Myocyte (in vitro differentiated cells): Measurements from ENCODE around the gene HOXC11. TPM values are rescaled to one million over a fixed set of nuclear protein-coding genes. Genes with fewer than 3 reads are reported as not detected.
A peak's percentile ranks its signal among the peaks of the same experiment; 100 is the strongest.

Source experiments
- DNase-seq: peaks from one replicate; pipeline ENCODE4 v3.0.0-alpha.2; 2012; ENCODE audit warnings: low read depth
- polyA plus RNA-seq: library from polyadenylated mRNA; unstranded; fragments of >200 nt; gene quantifications from one replicate; pipeline ENCODE4 v1.2.1, GENCODE V29; 2012; ENCODE audit warnings: missing spikeins
- total RNA-seq: library from RNA; depleted of rRNA; stranded (reverse); fragments of >200 nt; gene quantifications from 2 replicates; pipeline ENCODE4 v1.2.3, GENCODE V29; 2014

HOXC11 gene
- 2.2 TPM in 2 replicates for total RNA-seq
- polyA plus RNA-seq, result 2.3 TPM

GRCh38 chr12:53972722-53973235, at the start of gene HOXC11:
HOXC11 (plus strand) TSS chr12:53973126; CDS start chr12:53973242, 116 bp downstream.
- no peak for DNase-seq

- DNase-seq, result no peak
These were observed 48.2 kb upstream of the HOXC11 start for GRCh38 chr12:53924521-53925405.

GRCh38 chr12:53927220-53928029, 45.5 kb upstream of the HOXC11 start:
- no peak for DNase-seq

GRCh38 chr12:53928054-53928835, 44.7 kb upstream of the HOXC11 start:
- DNase-seq, result peak; percentile 12

- no peak for DNase-seq
These were observed 43.4 kb upstream of the HOXC11 start for GRCh38 chr12:53929527-53929926.

- no peak for DNase-seq
These were observed 42.2 kb upstream of the HOXC11 start for GRCh38 chr12:53930591-53931255.

- no peak for DNase-seq
These were observed 40.9 kb upstream of the HOXC11 start for GRCh38 chr12:53931844-53932581.

GRCh38 chr12:53932915-53933314, 40.0 kb upstream of the HOXC11 start:
- DNase-seq, result no peak

GRCh38 chr12:53935383-53936341, 37.3 kb upstream of the HOXC11 start:
- DNase-seq, result no peak

- DNase-seq, result no peak
These were observed 35.8 kb upstream of the HOXC11 start for GRCh38 chr12:53937099-53937498.

- no peak for DNase-seq
These were observed 35.2 kb upstream of the HOXC11 start for GRCh38 chr12:53937596-53938325.

- peak; percentile 100 for DNase-seq
These were observed 34.4 kb upstream of the HOXC11 start, which contains the start of gene HOXC13 for GRCh38 chr12:53938326-53939140. HOXC13 (plus strand) TSS chr12:53938831; CDS start chr12:53938907, 76 bp downstream.

- peak; percentile 55 for DNase-seq
These were observed 33.5 kb upstream of the HOXC11 start for GRCh38 chr12:53939141-53940108.

GRCh38 chr12:53940443-53941014, 32.4 kb upstream of the HOXC11 start:
- DNase-seq, result peak; percentile 9

- no peak for DNase-seq
These were observed 31.7 kb upstream of the HOXC11 start for GRCh38 chr12:53941187-53941586.
